ENCODE data around the gene MEIS1. TPM values are rescaled to one million over a fixed set of nuclear protein-coding genes. Genes with fewer than 3 reads are reported as not detected.

Gene MEIS1
- total RNA-seq, 1 experiment from 2014 or later: 6.4 TPM

DNA sequence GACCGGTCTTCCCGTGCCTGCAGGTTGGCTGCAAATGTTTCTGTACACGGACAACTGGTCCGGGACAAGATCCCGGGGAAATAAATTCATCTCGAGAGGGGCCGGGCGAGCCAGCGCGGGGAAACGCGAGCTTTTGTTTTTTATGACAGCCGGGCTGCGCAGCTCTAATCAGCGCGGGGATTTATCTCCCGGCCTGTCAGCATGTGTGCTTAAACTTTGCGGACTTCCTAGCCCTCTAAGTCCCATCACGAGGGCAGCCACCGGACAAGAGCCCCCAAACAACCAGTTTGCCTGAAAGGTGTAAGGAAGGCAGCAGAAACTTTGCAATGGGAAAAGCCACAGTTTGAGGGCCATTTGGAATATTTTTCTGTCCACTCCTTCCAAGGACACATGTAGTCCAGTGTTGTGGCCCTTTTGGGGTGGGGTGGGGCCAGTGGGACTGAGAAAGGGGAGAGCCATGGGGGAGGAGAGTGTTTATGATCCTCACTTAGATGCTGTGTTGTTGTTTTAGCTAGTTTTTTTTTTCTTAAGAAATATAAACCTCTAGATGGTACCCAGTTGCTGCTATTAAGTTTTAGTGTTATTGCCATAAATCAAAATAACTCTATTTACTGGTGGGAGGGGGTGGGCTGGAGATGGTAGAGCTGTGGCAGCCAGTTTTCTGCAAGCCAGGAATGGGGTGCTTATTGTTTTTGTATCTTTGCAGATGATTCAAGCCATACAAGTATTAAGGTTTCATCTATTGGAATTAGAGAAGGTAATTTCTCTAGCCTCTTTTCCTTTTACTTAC is 6.0 kb downstream of the MEIS1 start:
- no peak for DNase-seq (ENCODE audit: low read depth, low spot score)
- in situ Hi-C loops (cut with HindIII; ENCODE audit: low pct_unique_long_range_greater_than_20kb, low sequenced_read_pairs): no loop called here

DNA sequence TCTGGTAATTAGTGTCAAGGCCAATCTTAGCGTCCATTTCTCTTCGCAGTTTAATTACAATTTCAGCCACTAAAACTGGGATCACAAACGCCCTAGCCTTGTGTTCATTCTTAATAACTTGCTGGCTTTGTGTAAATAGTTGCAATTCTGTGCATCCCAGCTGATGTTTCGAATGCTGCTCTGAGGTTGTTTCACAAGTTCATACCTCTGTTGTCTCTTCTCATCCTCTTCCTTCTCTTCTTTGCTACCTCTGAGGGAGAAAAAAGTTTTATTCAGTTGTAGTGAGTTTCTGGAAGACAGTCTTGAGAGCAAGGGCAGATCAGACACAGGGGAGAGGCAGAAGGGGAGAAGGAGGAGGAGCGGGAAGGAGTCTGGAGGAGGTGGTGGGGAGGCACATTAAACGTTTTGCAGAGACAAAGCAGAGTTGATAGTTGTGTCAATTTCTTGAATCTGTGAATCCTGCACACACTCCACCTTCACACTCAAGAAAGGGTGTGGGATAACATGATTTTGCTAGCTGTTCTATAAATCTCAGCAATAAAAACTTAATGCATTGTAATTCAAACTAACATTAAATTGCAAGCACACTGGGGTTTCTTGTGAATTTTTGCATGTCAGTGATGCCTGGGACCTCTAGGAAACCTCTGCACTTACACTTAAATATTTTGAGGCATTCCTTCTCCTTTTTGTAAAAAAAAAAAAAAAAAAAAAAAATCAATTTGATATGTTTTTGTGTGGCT is 6.8 kb downstream of the MEIS1 start:
- in situ Hi-C loops (cut with HindIII; ENCODE audit: low pct_unique_long_range_greater_than_20kb, low sequenced_read_pairs): no loop called here

DNA sequence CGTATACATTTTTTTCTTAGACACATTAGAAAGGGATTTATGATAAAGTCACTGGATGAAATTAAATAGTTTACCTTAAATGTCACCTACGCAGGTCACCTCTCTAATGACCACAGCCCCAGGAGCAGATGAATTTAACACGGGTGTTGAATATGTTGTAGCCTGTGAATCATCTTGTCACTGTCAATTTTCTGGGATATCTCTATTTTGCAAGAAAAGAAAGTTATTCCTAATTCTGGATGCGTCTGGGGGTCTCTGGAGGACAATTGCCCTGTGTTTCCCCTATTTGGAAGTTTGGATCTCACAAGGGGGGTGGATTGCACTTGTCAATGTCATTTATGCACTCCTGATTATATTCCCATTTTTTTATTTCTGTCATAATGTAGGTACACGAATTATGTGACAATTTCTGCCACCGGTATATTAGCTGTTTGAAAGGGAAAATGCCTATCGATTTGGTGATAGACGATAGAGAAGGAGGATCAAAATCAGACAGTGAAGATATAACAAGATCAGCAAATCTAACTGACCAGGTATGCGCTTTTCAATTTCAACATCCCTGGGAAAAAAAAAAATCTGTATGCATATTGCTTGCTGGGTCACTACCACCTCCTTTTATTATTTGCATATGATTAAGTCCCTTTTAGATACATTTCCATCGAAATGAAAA is 7.7 kb downstream of the MEIS1 start:
- no peak for DNase-seq (ENCODE audit: low read depth, low spot score)
- in situ Hi-C loops (cut with HindIII; ENCODE audit: low pct_unique_long_range_greater_than_20kb, low sequenced_read_pairs): no loop called here

More for the DNA sequence above, 6.8 kb downstream of the MEIS1 start:
- DNase-seq (ENCODE audit: low read depth, low spot score): no peak

DNA sequence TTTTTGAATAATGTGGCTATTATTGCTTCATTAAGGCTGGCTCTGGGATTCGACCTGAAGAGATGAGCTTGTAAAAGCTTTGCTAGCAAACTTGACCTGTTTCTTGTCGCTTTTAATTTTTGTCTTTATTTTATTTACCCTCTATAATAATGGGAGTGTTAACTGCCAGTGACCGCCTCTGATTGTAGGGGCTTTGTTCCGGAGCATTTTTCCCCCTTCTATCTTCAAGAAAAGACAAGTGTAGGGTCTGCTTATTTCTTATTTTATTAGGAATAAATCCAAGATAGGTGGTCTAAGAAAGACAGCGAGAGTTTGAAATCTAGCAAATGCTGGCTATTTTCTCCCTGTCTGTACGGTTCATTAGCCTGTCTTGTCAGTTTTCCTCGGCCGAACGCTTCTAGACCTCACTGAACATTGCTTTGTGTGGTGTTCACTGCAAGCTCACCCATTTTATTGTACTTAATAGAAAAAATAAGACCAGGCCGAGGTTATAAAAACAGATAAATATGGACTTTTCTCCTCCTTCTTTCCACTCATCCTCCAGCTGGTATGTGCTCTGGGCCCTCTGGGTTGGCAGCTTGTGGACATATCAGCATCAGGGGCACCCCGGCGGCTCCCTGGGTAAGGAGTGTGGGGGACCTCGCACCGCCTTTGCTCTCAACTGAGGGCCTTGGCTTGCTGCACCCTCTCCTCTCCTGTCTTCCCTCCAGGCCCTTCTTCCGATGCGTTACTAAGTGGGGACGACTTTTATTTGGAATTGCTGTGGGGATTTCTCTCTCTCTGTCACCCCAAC is 8.5 kb downstream of the MEIS1 start:
- in situ Hi-C loops (cut with HindIII; ENCODE audit: low pct_unique_long_range_greater_than_20kb, low sequenced_read_pairs): no loop called here
- DNase-seq (ENCODE audit: low read depth, low spot score): no peak

DNA sequence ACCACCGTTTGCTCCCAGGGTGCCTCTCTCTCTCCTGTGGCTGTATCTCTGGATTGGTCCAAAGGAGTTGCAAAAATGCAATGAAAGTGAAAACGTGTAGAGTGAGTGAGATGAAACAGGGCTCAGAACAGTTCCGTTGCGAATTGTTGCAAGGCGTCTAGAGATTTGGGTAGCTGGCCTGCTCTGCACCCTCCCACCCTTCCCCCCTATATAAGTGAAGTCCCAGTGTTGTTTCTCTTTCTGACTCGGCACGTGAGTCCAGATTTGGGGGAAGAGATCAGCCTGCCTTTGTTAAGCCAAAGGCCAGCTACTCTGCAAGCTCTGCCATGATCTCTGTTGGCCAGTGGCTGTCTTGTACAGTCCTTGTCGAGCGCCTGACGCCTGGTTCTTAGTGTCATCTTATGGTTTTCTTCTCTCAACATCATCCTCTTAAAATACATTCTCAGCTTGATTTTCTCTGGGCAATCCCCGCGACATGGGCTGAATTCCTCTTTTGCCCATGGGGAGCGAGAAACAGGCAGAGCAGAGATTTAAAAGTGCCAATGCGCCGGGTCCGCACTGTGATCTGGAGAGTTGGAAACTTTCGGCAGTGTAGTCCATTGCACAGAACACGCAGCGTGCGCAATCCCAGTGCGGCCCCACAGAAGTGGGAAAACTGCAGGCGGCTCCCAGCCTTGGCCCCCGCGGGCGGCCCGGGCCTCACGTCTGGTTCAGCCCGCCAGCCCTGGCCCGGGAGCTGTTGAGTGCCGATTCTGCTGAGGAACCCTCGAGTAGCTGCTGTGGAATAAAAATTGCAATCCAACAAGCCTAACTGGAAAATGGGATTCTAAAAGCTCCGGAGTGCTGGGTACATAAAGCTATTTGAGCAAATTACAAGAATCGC is 9.3 kb downstream of the MEIS1 start:
- DNase-seq (ENCODE audit: low read depth, low spot score): no peak
- in situ Hi-C loops (cut with HindIII; ENCODE audit: low pct_unique_long_range_greater_than_20kb, low sequenced_read_pairs): no loop called here

DNA sequence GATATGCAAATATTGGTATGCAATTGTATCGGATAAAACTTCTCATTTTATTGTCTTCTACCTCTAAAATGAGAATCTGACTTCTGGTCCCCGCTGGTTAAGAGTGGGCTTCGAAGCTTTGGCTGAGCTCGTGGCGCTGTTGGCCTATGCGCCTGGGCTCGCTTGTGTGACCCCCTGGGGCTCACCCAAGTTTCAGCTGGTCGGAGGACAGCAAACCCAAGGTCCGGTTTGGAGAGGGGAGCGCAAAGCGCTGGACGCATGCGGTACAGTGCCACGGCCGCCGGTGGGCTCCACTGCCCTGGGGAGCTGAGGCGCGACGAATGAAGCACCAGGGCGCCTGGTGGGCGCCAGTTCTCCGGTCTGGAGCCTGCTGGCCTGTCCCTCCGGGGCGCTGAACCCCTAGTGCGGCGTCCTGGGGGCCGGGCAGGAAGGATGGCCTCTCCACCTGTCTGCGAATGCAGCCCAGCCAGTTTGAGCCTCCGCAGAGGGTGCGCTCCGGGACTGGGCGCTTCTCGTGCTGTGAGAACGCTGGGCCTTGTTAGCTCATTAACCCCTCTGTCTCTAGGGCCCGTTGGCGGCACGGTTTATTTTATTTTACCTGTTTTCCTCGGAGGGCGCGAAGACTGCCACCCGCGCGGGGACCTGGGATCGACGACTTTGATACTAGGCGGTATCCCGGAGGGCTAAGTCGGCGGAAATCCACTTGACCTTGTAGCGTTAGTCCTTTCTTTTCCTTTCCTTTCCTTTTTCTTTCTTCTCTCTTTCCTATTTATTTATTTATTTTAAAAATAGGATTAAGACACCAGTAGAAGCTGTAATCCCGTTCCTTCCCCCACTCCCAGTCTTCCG is 10.4 kb downstream of the MEIS1 start:
- DNase-seq (ENCODE audit: low read depth, low spot score): no peak
- in situ Hi-C loops (cut with HindIII; ENCODE audit: low pct_unique_long_range_greater_than_20kb, low sequenced_read_pairs): no loop called here

DNA sequence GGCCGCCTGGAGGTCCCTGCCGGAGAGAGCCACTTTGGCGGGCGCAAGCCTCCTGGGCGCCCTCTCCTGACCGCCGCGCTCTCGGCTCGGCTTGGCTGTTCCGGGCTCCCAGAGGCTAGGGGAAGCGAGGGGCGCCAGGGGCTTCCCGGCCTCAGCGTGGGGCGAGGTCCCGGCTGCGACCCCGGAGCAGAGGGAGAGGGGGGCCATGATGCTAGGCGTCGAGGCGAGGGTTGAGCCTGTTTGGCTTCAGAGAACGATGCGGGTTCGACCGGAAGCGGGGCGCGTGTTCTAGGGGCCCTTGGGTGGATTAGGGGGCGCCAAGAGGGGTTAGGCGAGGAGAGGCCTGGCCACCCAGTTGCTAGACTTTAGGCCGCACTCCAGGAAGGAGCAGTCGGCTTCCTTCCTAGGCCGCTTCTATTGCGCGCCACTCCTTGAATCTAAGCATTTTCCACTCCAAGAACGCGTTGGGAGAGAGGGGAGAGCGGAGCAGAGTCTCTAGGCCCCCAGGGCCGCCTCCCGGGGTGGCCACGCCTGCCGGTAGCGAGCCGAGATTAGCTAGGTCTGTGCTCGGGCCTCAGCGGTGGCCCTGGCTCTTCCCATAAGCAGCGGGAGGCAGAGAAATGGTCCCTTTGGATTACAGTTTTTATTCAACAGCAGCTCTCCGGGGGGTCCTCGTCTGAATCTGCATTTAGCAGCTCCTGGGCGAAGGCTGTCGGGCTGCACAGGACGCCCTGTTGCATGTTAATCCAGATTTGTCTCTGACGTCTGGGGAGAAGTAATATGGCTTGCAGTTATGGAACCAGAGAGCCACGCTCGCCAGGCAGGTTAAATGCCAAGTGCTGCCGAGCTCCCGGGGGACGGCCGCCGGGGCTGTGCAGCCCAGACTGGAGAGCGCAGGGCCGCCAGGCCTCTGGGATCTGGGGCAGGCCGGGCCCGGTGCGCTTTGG is 11.3 kb downstream of the MEIS1 start:
- in situ Hi-C loops (cut with HindIII; ENCODE audit: low pct_unique_long_range_greater_than_20kb, low sequenced_read_pairs): no loop called here
- DNase-seq (ENCODE audit: low read depth, low spot score): no peak

DNA sequence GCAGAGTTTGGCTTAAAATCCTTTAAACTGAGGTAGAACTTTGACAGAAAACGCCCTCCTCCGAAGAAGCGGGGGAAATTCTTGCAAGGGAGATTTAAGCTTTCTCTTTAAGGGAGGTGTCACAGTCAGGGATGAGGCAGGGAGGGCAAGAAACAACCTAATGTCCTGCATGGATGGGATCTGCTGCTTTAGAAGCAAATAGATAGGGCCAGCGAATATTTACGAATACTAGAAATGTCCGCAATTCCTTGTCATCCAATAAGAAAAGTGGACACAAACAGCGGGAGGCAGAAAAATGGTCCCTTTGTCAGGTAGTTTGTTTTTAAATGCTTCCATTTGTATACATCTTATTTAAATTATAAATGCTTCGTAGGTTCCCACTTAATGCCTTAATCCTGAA is 12.0 kb downstream of the MEIS1 start:
- no peak for DNase-seq (ENCODE audit: low read depth, low spot score)
- in situ Hi-C loops (cut with HindIII; ENCODE audit: low pct_unique_long_range_greater_than_20kb, low sequenced_read_pairs): no loop called here

DNA sequence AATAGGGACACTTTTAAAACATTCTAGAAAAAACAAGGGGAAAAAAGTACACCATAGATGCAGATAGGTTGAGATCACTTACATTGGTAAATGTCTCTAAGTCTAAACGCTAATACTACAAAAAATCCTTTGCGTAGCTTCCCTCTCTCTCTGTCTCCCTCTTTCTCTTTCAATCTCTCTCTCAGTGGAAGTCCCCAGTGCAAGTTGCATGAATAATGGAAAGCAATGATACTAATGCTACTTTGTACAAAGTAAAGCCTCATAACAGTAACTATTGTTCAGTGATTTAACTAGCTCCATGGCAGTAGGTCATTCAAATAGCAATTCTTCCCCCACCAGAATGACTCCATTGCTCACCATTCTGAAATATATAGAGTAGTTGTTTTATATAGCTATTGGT is 12.8 kb downstream of the MEIS1 start:
- in situ Hi-C loops (cut with HindIII; ENCODE audit: low pct_unique_long_range_greater_than_20kb, low sequenced_read_pairs): no loop called here
- no peak for DNase-seq (ENCODE audit: low read depth, low spot score)

DNA sequence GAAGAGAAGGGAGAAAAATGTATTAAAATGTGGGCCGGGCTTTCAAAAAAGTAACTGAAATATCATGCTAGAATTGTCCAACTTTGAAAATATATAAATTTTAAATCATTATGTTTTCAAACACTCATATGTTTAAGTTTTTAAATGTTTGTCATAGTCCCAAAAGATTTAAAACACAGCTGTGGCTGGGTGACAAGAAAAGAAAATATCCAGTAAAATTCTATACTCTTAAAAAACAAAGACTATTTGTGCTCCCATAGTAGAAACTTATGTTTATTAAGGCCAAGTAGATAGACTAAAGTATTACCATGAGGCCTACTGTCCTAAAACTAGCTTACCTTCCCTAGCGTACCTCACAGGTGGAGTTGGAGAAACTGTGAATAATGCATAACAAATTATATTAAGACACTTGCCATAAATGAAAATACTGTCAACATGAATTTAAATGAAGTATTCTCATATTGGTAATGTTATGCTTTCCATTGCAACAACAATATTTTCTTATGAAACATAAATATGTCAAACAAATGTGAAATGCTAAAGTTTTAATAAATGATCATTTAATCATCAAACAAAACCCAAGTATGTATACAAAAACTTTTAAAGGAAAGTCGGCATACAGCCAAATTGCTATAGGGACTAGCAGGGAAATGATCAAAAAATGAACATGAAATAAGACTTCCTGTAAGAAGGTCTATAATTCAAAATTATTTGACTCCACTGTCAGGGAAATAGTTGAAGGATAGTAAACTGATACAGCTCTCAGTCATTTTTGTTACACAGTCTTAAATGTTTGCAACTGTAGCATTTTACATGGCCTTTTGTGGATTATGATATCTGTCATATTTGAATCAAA is 13.4 kb downstream of the MEIS1 start:
- in situ Hi-C loops (cut with HindIII; ENCODE audit: low pct_unique_long_range_greater_than_20kb, low sequenced_read_pairs): no loop called here

DNA sequence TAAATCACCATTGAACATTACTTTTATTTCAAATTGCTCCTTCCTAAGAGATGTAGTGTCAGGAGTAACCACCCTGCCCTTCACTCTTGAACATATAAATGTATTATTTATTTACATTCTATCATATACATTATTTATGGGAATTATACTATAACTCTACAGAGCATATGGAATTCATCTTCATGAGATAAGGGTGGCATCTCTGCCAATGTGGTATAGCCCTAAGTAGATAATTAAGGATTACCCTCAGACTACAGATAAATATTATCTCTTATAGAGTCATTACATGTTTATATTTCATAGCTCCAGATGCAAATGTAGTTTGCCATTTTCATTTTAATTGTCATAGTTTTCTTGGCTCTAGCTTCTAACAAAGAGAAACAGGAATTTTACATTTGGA is 17.3 kb downstream of the MEIS1 start:
- no peak for DNase-seq (ENCODE audit: low read depth, low spot score)
- in situ Hi-C loops (cut with HindIII; ENCODE audit: low pct_unique_long_range_greater_than_20kb, low sequenced_read_pairs): no loop called here

More for the DNA sequence above, 13.4 kb downstream of the MEIS1 start:
- no peak for DNase-seq (ENCODE audit: low read depth, low spot score)

DNA sequence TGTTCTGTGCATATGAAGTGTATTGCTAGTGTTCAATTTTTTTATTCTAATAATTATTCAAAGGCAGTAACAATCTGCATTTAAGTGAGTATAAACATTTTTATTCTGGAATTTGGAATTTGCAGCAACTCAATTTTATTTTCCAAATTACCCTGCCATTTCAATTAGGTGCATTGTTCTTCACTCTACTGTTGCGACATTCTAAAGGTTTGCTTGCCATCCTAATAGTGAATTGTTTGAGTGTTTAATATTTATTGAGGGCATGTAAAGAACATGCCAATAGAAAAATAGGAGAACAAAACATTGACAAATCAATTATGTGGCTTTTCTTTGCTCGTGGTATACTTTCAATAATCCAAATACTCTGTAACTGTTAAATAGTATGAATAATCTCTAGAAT is 18.0 kb downstream of the MEIS1 start:
- DNase-seq (ENCODE audit: low read depth, low spot score): no peak
- in situ Hi-C loops (cut with HindIII; ENCODE audit: low pct_unique_long_range_greater_than_20kb, low sequenced_read_pairs): no loop called here

DNA sequence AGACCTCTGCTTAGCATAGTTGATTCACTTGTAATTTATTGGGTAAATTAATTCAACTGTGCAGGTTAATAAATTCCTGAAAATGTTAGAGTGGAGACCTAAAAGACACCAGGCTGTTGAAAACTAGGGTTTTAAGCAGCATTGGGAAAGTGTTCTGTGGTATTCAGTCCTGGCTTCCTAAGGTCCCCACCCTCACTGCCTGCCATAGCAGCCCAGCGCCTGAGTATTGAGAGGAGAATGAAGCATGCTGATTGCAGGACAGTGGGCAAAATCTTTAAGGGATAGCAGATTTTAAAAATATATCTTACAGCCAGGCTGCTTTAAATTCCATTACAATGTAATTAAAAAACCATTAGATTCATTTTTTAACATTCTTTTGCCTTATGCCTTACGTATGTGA is 20.6 kb downstream of the MEIS1 start:
- no peak for DNase-seq (ENCODE audit: low read depth, low spot score)
- in situ Hi-C loops (cut with HindIII; ENCODE audit: low pct_unique_long_range_greater_than_20kb, low sequenced_read_pairs): no loop called here

Data from SK-MEL-5 (cell line).